Measurements from ENCODE around the gene MTRF1.

Gene MTRF1

GRCh38 chr13:41276824-41277223 lies 13.4 kb upstream of the MTRF1 start:
- DNase-seq = no peak

- no peak for DNase-seq
Measured at GRCh38 chr13:41274881-41275280, 11.5 kb upstream of the MTRF1 start.

- DNase-seq = no peak
Measured at GRCh38 chr13:41273831-41274441, 10.6 kb upstream of the MTRF1 start.

GRCh38 chr13:41271456-41272285 lies 8.3 kb upstream of the MTRF1 start:
- no peak for DNase-seq

GRCh38 chr13:41268764-41269163 lies 5.4 kb upstream of the MTRF1 start:
- no peak for DNase-seq

- DNase-seq = no peak
Measured at GRCh38 chr13:41267106-41267505, 3.7 kb upstream of the MTRF1 start.

GRCh38 chr13:41259875-41260501 lies 3.4 kb downstream of the MTRF1 start:
- no peak for DNase-seq

GRCh38 chr13:41257535-41257934 lies 5.8 kb downstream of the MTRF1 start:
- no peak for DNase-seq

GRCh38 chr13:41254902-41255301 lies 8.5 kb downstream of the MTRF1 start:
- DNase-seq = no peak

GRCh38 chr13:41250993-41251392 lies 12.4 kb downstream of the MTRF1 start:
- no peak for DNase-seq

GRCh38 chr13:41246969-41247680 lies 16.3 kb downstream of the MTRF1 start:
- DNase-seq = no peak

- no peak for DNase-seq
Measured at GRCh38 chr13:41244556-41244955, 18.8 kb downstream of the MTRF1 start.

- DNase-seq = no peak
Measured at GRCh38 chr13:41241626-41242025, 21.8 kb downstream of the MTRF1 start.

GRCh38 chr13:41236369-41236768 lies 27.0 kb downstream of the MTRF1 start:
- DNase-seq = no peak

- DNase-seq = no peak
Measured at GRCh38 chr13:41232578-41233480, 30.5 kb downstream of the MTRF1 start.

GRCh38 chr13:41231786-41232185 lies 31.6 kb downstream of the MTRF1 start:
- no peak for DNase-seq

- no peak for DNase-seq
Measured at GRCh38 chr13:41231025-41231677, 32.2 kb downstream of the MTRF1 start.

- DNase-seq = no peak
Measured at GRCh38 chr13:41229356-41229755, 34.0 kb downstream of the MTRF1 start.

- DNase-seq = no peak
Measured at GRCh38 chr13:41224113-41225110, 39.0 kb downstream of the MTRF1 start.

- DNase-seq = peak; percentile 28
Measured at GRCh38 chr13:41222259-41222852, 41.0 kb downstream of the MTRF1 start.
